Keratinocyte (primary cell): ENCODE results near the gene ARPIN.

Source experiments
- EZH2 ChIP-seq: IDR thresholded peaks from one replicate; pipeline ENCODE4 v1.6.1; 2012; ENCODE audit warnings: inconsistent platforms, mild to moderate bottlenecking, low read length, moderate library complexity
- TF ChIP-seq, protein P1 (sequence below), 3 experiments: IDR thresholded peaks in 1 of 3; conservative IDR thresholded peaks in 1 of 3; optimal IDR thresholded peaks in 1 of 3; 2 replicates in 2 of 3; 3 replicates in 1 of 3; pipeline versions ENCODE3 to v1.5.1; 2011; ENCODE audit warnings: low read length in 3 of 3, mild to moderate bottlenecking in 3 of 3, moderate library complexity in 2 of 3, control low read depth in 1 of 3, inconsistent platforms in 1 of 3; ENCODE audit not compliant: insufficient read depth in 2 of 3; ENCODE audit errors: extremely low read depth in 1 of 3

GRCh38 chr15:89898146-89898545 lies 14.6 kb downstream of the ARPIN start:
- TF ChIP-seq, protein P1, sequence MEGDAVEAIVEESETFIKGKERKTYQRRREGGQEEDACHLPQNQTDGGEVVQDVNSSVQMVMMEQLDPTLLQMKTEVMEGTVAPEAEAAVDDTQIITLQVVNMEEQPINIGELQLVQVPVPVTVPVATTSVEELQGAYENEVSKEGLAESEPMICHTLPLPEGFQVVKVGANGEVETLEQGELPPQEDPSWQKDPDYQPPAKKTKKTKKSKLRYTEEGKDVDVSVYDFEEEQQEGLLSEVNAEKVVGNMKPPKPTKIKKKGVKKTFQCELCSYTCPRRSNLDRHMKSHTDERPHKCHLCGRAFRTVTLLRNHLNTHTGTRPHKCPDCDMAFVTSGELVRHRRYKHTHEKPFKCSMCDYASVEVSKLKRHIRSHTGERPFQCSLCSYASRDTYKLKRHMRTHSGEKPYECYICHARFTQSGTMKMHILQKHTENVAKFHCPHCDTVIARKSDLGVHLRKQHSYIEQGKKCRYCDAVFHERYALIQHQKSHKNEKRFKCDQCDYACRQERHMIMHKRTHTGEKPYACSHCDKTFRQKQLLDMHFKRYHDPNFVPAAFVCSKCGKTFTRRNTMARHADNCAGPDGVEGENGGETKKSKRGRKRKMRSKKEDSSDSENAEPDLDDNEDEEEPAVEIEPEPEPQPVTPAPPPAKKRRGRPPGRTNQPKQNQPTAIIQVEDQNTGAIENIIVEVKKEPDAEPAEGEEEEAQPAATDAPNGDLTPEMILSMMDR (optimal IDR thresholded peaks at IDR 0.05 in 1 of 3, IDR thresholded peaks at IDR 0.05 in 1 of 3, conservative IDR thresholded peaks at IDR 0.05 in 1 of 3; ENCODE audit: extremely low read depth in 1 of 3, insufficient read depth in 2 of 3, low read length in 3 of 3), result no peak
- TF ChIP-seq EZH2, result no peak
